HAP-1 (cell line): ENCODE measurements around the gene RNF6.

Source experiments
- DNase-seq, 2 experiments: peaks; one replicate each; pipeline ENCODE4 v3.0.0-alpha.2; 2016 to 2020; ENCODE audit warnings: low spot score in 2 of 2
- H3K27me3 ChIP-seq: fragments of 250-450 bp; sonication (Bioruptor Pico); 2 replicates; pipeline ENCODE4 v1.5.1; 2020; ENCODE audit warnings: low read depth, mild to moderate bottlenecking, moderate library complexity
- H3K36me3 ChIP-seq: fragments of 250-450 bp; sonication (Bioruptor Pico); replicated peaks from 2 replicates; pipeline ENCODE4 v1.5.1; 2020; ENCODE audit warnings: mild to moderate bottlenecking
- H3K4me1 ChIP-seq: fragments of 250-450 bp; sonication (Bioruptor Pico); 2 replicates; pipeline ENCODE4 v1.5.1; 2020; ENCODE audit warnings: mild to moderate bottlenecking
- H3K4me3 ChIP-seq: fragments of 250-450 bp; sonication (Bioruptor Pico); 2 replicates; pipeline ENCODE4 v1.5.1; 2020; ENCODE audit warnings: mild to moderate bottlenecking, moderate library complexity
- H3K9me3 ChIP-seq: fragments of 250-450 bp; sonication (Bioruptor Pico); 2 replicates; pipeline ENCODE4 v1.5.1; 2020; ENCODE audit warnings: mild to moderate bottlenecking, moderate library complexity
- in situ Hi-C: fragments of 300-500 bp; cut with MboI; formaldehyde crosslinking; loops from 3 replicates; pipeline ENCODE4 v1.14.3; 2020; ENCODE audit warnings: low sequenced_read_pairs, inconsistent platforms, mixed read lengths

The RNF6 gene

DNA sequence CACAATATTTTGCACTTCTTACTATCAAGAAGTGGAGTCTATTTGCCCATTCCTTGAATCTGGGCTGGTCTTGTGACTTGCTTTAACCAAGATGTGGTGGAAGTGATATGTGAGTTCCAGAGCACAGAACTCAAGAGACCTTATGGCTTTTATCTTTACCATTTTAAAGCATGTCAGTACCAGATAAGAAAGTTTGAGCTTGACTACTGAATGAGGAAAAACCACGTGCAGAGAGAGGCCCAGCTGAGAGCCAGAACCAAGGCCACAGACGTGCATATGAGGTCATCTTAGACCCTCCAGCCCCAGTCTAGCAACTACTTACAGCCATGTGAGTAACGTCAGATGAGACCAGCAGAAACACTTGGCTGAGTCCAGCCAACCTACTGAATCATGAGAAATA lies 25.5 kb upstream of the RNF6 start:
- DNase-seq: no peak
- in situ Hi-C loops: no loop called here
- H3K9me3 ChIP-seq: 0 out of 2 replicates have a peak, but pooled peaks cover 2% of the 10 kb centered on the region

GRCh38 chr13:26247011-26247410 lies 24.9 kb upstream of the RNF6 start:
- Histone ChIP-seq H3K4me1 (no peaks in the 10 kb centered on the region), H3K4me3 (no peak overlapping the region), H3K27me3 (peaks cover 11% of the 10 kb centered on the region; the same call in 1 of the 2 replicates), H3K9me3 (0 out of 2 replicates have a peak, but pooled peaks cover 2% of the 10 kb centered on the region), H3K36me3 (no peaks in the 10 kb centered on the region)
- in situ Hi-C loops: no loop called here
- no peak for DNase-seq

More for the DNA sequence above, 25.5 kb upstream of the RNF6 start:
- Histone ChIP-seq H3K4me3 (no peak overlapping the region), H3K27me3 (peaks cover 11% of the 10 kb centered on the region; the same call in 1 of the 2 replicates), H3K36me3 (no peaks in the 10 kb centered on the region), H3K4me1 (no peaks in the 10 kb centered on the region)

GRCh38 chr13:26246154-26246553 lies 24.0 kb upstream of the RNF6 start:
- Histone ChIP-seq H3K4me3 (no peak overlapping the region), H3K9me3 (0 out of 2 replicates have a peak, but pooled peaks cover 2% of the 10 kb centered on the region), H3K27me3 (peaks cover 11% of the 10 kb centered on the region; the same call in 1 of the 2 replicates), H3K36me3 (no peaks in the 10 kb centered on the region), H3K4me1 (no peaks in the 10 kb centered on the region)
- no peak for DNase-seq
- in situ Hi-C loops: no loop called here

DNA sequence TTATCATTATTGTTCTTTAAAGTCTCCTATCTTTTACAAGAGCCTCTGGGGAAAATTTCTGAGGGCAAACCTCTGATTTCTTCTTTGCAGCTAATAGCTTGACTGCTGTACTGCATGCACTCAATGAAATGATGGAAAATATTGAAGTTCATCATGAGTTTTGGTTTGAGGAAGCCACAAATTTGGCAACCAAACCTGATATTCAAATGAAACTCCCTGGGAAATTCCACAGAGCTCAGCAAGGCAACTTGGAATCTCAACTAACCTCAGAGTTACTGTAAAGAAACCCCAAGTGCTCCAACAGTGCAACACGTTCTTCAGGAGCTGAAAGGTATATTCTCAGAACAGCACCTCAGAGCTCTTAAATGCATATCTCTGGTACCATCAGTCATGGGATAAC lies 14.2 kb upstream of the RNF6 start:
- Histone ChIP-seq H3K4me3 (no peak overlapping the region), H3K36me3 (no peaks in the 10 kb centered on the region), H3K27me3 (peaks cover 11% of the 10 kb centered on the region), H3K9me3 (no peaks in the 10 kb centered on the region), H3K4me1 (no peaks in the 10 kb centered on the region)
- DNase-seq: no peak
- in situ Hi-C loops: no loop called here

DNA sequence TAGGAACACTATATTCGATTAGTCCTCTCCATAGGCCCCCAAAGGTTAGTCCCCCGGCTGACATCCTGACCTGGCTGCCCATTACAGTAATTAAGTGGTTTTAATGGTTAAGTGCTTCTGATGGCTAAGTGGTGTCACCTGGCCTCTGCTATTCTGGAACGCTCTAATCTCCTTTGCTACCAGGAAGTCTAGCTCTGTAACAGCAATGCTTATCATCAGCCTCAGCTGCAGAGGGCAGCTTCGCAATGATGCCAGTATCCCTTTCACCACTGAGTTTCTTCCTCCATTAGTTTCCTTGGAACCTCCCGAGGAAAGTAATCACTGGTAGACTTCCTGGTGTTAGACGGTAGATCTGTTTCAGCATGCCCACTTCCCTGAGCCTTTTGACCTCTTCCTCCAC lies 8.6 kb upstream of the RNF6 start:
- Histone ChIP-seq H3K9me3 (no peaks in the 10 kb centered on the region), H3K4me3 (no peak overlapping the region), H3K27me3 (no peaks in the 10 kb centered on the region; the same call in 1 of the 2 replicates), H3K4me1 (no peaks in the 10 kb centered on the region), H3K36me3 (no peaks in the 10 kb centered on the region)
- in situ Hi-C loops: no loop called here
- no peak for DNase-seq

- in situ Hi-C loops: no loop called here
- no peak overlapping the region for H3K4me3 ChIP-seq
- H3K36me3 ChIP-seq: no peaks in the 10 kb centered on the region
- no peak for DNase-seq
- no peaks in the 10 kb centered on the region for H3K27me3 ChIP-seq
- no peaks in the 10 kb centered on the region for H3K4me1 ChIP-seq
- H3K9me3 ChIP-seq: no peaks in the 10 kb centered on the region
Observed at GRCh38 chr13:26229080-26229615, 7.0 kb upstream of the RNF6 start.

DNA sequence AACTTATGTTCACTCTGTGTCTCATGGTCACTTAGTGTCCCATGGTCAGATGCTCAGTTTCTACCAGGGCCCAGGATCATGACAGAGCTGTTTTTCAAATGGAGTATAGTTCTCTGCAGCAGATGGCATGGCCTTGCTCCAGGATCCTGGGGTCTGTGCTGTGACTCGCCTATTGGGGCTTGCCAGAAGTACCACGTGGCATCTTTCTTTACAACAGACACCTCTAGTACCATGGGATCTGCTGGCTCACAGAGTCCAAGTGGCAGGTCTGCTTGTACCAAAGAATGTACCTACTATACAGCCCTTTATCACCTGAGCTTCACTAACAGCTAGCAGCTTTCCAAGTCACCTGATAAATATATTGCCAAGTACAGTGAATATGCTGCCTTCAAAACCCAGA lies 6.0 kb upstream of the RNF6 start:
- in situ Hi-C loops: no loop called here

DNA sequence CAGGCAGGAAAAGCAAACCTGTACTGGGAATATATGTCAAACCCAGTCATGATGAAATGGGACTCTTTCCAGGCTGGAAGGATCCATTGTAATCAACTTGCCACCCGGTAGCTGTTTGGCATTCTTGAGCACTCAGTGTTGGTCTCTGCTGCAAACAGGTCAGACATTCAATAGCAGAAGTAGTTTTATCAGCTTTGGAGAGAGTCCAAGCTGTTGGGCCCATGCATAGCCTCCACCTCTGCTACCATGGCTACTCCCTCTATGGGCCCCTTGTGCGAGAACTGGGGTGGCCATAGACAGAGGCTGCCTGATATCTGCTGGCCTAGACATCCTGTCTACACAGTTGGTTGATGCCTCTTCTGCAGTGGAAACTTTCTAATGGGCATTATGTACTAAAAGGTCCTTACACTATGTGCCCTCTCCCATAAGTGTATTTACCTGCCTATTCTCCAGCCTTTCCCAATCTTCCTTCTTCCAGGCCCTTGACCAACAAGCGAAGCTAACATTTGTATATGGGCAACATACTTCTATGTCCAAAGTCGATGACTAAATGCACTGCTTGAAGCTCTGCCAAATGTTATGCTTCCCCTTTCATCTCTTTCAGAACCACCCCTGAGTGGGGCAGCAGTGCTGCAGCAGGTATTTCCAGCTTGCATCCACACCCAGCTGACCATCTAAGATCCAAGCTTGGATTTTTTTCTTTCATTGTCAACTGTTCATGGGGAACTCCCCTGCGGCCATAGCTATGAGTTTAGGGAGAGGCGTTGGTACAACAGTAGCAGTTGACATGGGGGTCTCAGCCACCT lies 5.3 kb upstream of the RNF6 start:
- in situ Hi-C loops: no loop called here
- H3K36me3 ChIP-seq: no peaks in the 10 kb centered on the region

More for the DNA sequence above, 6.0 kb upstream of the RNF6 start:
- Histone ChIP-seq H3K4me1 (no peaks in the 10 kb centered on the region), H3K36me3 (no peaks in the 10 kb centered on the region), H3K4me3 (no peak overlapping the region), H3K27me3 (no peaks in the 10 kb centered on the region), H3K9me3 (no peaks in the 10 kb centered on the region)
- no peak for DNase-seq

DNA sequence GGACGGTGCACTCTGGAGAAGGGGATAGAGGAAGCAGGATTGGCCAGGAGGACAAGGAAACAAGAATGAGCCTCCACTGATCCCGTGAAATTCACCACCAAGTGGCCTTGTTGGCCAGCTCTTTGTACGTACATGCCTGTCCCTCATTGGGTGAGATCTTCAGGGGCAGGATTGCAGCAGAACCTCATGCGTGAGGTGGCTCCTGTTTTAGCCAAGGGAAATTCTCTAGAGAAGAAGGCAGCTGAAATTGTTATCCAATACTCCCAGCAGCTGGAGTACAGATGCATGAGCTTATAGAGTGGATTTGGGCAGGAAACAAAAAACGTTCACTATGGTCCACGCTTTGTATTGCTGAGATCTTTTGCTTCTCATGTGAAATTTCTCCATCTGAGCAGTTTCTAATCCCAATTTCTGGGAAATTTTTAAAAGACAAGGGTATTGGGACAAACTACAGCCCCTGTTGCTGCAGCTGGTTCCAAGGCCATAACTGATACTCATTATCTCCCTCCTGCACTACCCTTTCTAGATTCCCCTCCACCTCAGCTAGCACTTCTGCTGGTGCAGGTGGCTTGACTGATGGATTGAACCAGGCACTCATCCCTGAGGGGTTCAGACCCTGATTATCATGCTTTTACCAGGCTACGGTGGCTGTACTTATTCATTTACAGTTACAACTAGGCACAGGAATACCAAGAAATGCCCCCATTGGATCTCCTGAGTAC lies 3.9 kb upstream of the RNF6 start:
- in situ Hi-C loops: no loop called here
- H3K36me3 ChIP-seq: peaks cover 3% of the 10 kb centered on the region; the same call in 1 of the 2 replicates
- H3K9me3 ChIP-seq: no peaks in the 10 kb centered on the region
- H3K27me3 ChIP-seq: no peaks in the 10 kb centered on the region
- no peak overlapping the region for H3K4me3 ChIP-seq
- H3K4me1 ChIP-seq: peaks cover 4% of the 10 kb centered on the region
- DNase-seq: no peak

More for the DNA sequence above, 5.3 kb upstream of the RNF6 start:
- DNase-seq: no peak
- Histone ChIP-seq H3K27me3 (no peaks in the 10 kb centered on the region), H3K4me3 (no peak overlapping the region), H3K9me3 (no peaks in the 10 kb centered on the region), H3K4me1 (peaks cover 4% of the 10 kb centered on the region)

- H3K36me3 ChIP-seq: peaks cover 30% of the 10 kb centered on the region
- H3K4me3 ChIP-seq: peak overlapping the region; percentile 98
- no peak for DNase-seq
- peaks cover 12% of the 10 kb centered on the region for H3K4me1 ChIP-seq
- in situ Hi-C loops: no loop called here
- no peaks in the 10 kb centered on the region for H3K27me3 ChIP-seq
- no peaks in the 10 kb centered on the region for H3K9me3 ChIP-seq
Observed at GRCh38 chr13:26222520-26223046, 469 bp upstream of the RNF6 start.

- Histone ChIP-seq H3K4me3 (peak overlapping the region; percentile 98), H3K4me1 (peaks cover 12% of the 10 kb centered on the region), H3K9me3 (no peaks in the 10 kb centered on the region), H3K27me3 (no peaks in the 10 kb centered on the region), H3K36me3 (peaks cover 42% of the 10 kb centered on the region)
- no peak for DNase-seq
- in situ Hi-C loops: no loop called here
Observed at GRCh38 chr13:26221399-26221720, 754 bp downstream of the RNF6 start.

DNA sequence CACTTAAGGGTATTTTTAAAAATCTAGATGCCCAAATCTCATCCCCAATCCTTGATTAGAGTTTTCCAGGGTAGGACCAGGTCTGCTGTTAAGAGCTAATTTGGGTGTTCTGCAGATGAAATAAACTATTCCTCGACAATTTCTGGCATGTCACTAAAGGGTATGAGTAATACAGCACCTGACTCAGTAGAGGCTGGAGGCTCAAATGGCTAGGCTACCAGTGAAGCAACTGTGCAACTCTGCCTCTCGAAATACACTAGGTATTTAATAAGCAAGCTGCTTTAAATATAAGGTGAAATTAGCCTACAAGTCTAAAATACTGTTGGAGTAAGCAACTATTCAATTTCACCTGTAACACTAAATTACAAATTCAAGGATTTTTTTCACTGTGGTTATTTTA lies 1.5 kb downstream of the RNF6 start:
- H3K36me3 ChIP-seq: peaks cover 50% of the 10 kb centered on the region
- H3K27me3 ChIP-seq: no peaks in the 10 kb centered on the region
- DNase-seq: no peak

DNA sequence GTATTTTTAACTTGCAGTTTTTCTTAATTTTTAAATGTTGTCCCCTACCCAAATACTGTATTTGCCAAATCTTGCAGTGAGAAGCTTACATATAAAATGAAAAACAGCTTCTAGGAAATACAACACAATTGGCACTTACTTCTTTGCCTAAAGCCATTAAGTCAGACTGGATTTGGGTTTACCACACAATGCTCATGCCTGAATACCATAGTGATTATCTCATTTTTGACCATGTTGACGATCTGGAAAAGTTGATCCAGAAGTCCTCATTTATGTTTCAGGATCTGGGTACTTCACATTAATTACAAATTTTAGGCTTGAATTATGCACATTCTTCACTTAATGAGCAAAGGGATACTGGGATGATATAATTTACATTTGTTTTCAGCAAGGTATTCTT lies 2.4 kb downstream of the RNF6 start:
- no peak for DNase-seq
- no peaks in the 10 kb centered on the region for H3K9me3 ChIP-seq
- H3K27me3 ChIP-seq: no peaks in the 10 kb centered on the region
- peaks cover 12% of the 10 kb centered on the region for H3K4me1 ChIP-seq
- H3K36me3 ChIP-seq: peaks cover 58% of the 10 kb centered on the region
- no peak overlapping the region; the same call in 1 of the 2 replicates for H3K4me3 ChIP-seq
- in situ Hi-C loops: no loop called here

More for the DNA sequence above, 1.5 kb downstream of the RNF6 start:
- Histone ChIP-seq H3K9me3 (no peaks in the 10 kb centered on the region), H3K4me3 (peak overlapping the region; percentile 98), H3K4me1 (peaks cover 12% of the 10 kb centered on the region)
- in situ Hi-C loops: no loop called here

DNA sequence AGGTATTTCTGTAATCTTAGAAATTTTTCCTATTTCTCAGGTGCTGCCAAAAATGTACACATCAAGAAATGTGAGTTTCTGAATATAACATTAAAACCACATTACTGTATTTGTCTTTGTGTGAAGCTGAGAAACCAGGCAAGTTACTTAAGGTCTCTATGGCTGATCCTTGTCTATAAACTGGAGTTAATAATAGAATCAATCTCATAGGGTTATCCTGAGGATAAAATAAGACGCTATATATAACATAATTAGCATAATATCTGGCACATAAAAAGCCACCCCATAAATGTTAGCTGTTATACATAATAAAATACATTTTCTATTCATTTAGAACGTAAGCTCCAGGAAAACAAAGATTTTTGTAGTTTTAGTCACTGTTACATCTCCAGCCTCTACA lies 6.1 kb downstream of the RNF6 start:
- Histone ChIP-seq H3K4me1 (peaks cover 8% of the 10 kb centered on the region), H3K27me3 (no peaks in the 10 kb centered on the region), H3K9me3 (no peaks in the 10 kb centered on the region), H3K36me3 (peaks cover 84% of the 10 kb centered on the region), H3K4me3 (no peak overlapping the region)
- DNase-seq: no peak
- in situ Hi-C loops: no loop called here
